Rectal smooth muscle tissue (tissue), 1 donor: ENCODE results near the gene IDH3G.
A peak's percentile ranks its signal among the peaks of the same experiment; 100 is the strongest.
"Not testable (repeated sequence)": the region's sequence is repeated elsewhere in the genome, so short reads cannot be mapped to it uniquely, and the experiment has no call there.

Source experiments
- H3K27ac ChIP-seq: one replicate; pipeline ENCODE4 v1.7.0; 2013; ENCODE audit warnings: low read depth, low read length, inconsistent platforms
- H3K27me3 ChIP-seq: one replicate; pipeline ENCODE4 v1.7.0; 2013; ENCODE audit warnings: low read length; ENCODE audit not compliant: control insufficient read depth, insufficient read depth
- H3K36me3 ChIP-seq: one replicate; pipeline ENCODE4 v1.7.0; 2013; ENCODE audit warnings: low read length; ENCODE audit not compliant: control insufficient read depth, insufficient read depth
- H3K4me1 ChIP-seq: one replicate; pipeline ENCODE4 v1.7.0; 2013; ENCODE audit warnings: low read length; ENCODE audit not compliant: control insufficient read depth, insufficient read depth
- H3K4me3 ChIP-seq: one replicate; pipeline ENCODE4 v1.7.0; 2013; ENCODE audit warnings: low read length
- H3K9ac ChIP-seq: one replicate; pipeline ENCODE4 v1.7.0; 2013; ENCODE audit warnings: low read length

Gene IDH3G

GRCh38 chrX:153746359-153746758, 47.8 kb downstream of the IDH3G start:
- Histone ChIP-seq H3K9ac (no peak overlapping the region), H3K36me3 (no peaks in the 10 kb centered on the region), H3K4me3 (no peak overlapping the region), H3K27ac (no peak overlapping the region), H3K4me1 (peaks cover 3% of the 10 kb centered on the region), H3K27me3 (no peaks in the 10 kb centered on the region)

GRCh38 chrX:153745067-153745433, 49.1 kb downstream of the IDH3G start:
- H3K4me1 ChIP-seq, H3K27me3 ChIP-seq, H3K36me3 ChIP-seq, H3K4me3 ChIP-seq, H3K9ac ChIP-seq: not testable (repeated sequence)
- peak overlapping the region; percentile 71 for H3K27ac ChIP-seq

- Histone ChIP-seq H3K9ac (no peak overlapping the region), H3K27me3 (no peaks in the 10 kb centered on the region), H3K4me3 (peak overlapping the region; percentile 2), H3K4me1 (peaks cover 3% of the 10 kb centered on the region), H3K27ac (peak overlapping the region; percentile 71), H3K36me3 (no peaks in the 10 kb centered on the region)
These were observed 49.7 kb downstream of the IDH3G start for GRCh38 chrX:153744210-153745066.

GRCh38 chrX:153743468-153744209, 50.5 kb downstream of the IDH3G start:
- Histone ChIP-seq H3K27ac (peak overlapping the region; percentile 71), H3K4me3 (peak overlapping the region; percentile 15)
- not testable (repeated sequence) for H3K9ac ChIP-seq, H3K4me1 ChIP-seq, H3K27me3 ChIP-seq, H3K36me3 ChIP-seq

- H3K9ac ChIP-seq, H3K27me3 ChIP-seq, H3K4me1 ChIP-seq, H3K36me3 ChIP-seq: not testable (repeated sequence)
- peak overlapping the region; percentile 15 for H3K4me3 ChIP-seq
- peak overlapping the region; percentile 71 for H3K27ac ChIP-seq
These were observed 51.2 kb downstream of the IDH3G start for GRCh38 chrX:153742796-153743467.

GRCh38 chrX:153742111-153742510, 52.1 kb downstream of the IDH3G start:
- not testable (repeated sequence) for H3K4me3 ChIP-seq, H3K27me3 ChIP-seq, H3K27ac ChIP-seq

GRCh38 chrX:153741446-153741845, 52.7 kb downstream of the IDH3G start:
- Histone ChIP-seq H3K27me3 (peaks cover 3% of the 10 kb centered on the region), H3K36me3 (no peaks in the 10 kb centered on the region), H3K4me3 (no peak overlapping the region), H3K4me1 (peaks cover 3% of the 10 kb centered on the region), H3K9ac (no peak overlapping the region), H3K27ac (no peak overlapping the region)

More at GRCh38 chrX:153742111-153742510, 52.1 kb downstream of the IDH3G start:
- H3K36me3 ChIP-seq, H3K9ac ChIP-seq, H3K4me1 ChIP-seq: not testable (repeated sequence)

GRCh38 chrX:153740631-153741222, 53.4 kb downstream of the IDH3G start:
- Histone ChIP-seq H3K27ac (no peak overlapping the region), H3K27me3 (peaks cover 3% of the 10 kb centered on the region), H3K4me3 (no peak overlapping the region), H3K9ac (no peak overlapping the region), H3K4me1 (peaks cover 3% of the 10 kb centered on the region), H3K36me3 (no peaks in the 10 kb centered on the region)

GRCh38 chrX:153739754-153740486, 54.3 kb downstream of the IDH3G start:
- H3K36me3 ChIP-seq = no peaks in the 10 kb centered on the region
- peaks cover 3% of the 10 kb centered on the region for H3K4me1 ChIP-seq
- no peak overlapping the region for H3K9ac ChIP-seq
- no peak overlapping the region for H3K4me3 ChIP-seq
- no peak overlapping the region for H3K27ac ChIP-seq
- peaks cover 3% of the 10 kb centered on the region for H3K27me3 ChIP-seq

- Histone ChIP-seq H3K4me1 (no peaks in the 10 kb centered on the region), H3K27ac (no peak overlapping the region), H3K36me3 (no peaks in the 10 kb centered on the region), H3K27me3 (peaks cover 3% of the 10 kb centered on the region), H3K4me3 (no peak overlapping the region), H3K9ac (no peak overlapping the region)
These were observed 56.0 kb downstream of the IDH3G start for GRCh38 chrX:153738056-153738605.

- H3K27ac ChIP-seq = no peak overlapping the region
- H3K36me3 ChIP-seq = no peaks in the 10 kb centered on the region
- no peak overlapping the region for H3K9ac ChIP-seq
- peaks cover 3% of the 10 kb centered on the region for H3K27me3 ChIP-seq
- H3K4me3 ChIP-seq = no peak overlapping the region
- H3K4me1 ChIP-seq = no peaks in the 10 kb centered on the region
These were observed 57.2 kb downstream of the IDH3G start for GRCh38 chrX:153736871-153737441.
